GM12873 (cell line): ENCODE data around the gene C9orf40.

Experiments used
- TF ChIP-seq, protein P1 (sequence below): IDR thresholded peaks from 2 replicates; pipeline ENCODE4 v1.5.1; 2012; ENCODE audit warnings: low read depth, mild to moderate bottlenecking, moderate library complexity, low read length, control low read depth; ENCODE audit not compliant: insufficient read depth; ENCODE audit errors: missing control alignments

C9orf40 gene

DNA sequence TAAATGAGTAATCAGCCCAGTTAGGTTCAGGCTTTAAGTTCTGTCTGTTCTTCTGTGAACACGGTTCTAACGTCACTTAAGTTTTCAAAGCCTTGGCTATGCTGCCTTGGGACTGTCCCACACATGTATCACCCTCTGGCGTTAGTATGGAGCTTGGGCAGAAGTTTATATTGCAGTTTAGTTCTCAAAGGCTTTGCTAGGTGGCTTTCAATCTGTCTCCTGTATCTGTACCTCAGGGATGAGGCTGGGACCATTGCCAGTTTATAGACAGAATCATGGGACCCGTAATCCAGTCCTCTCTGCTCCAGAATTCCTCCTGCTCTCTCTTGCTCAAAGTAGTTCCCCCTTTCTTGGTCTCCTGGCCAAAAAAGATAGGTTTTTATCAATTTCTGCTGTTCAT lies 12.1 kb downstream of the C9orf40 start:
- TF ChIP-seq, protein P1, sequence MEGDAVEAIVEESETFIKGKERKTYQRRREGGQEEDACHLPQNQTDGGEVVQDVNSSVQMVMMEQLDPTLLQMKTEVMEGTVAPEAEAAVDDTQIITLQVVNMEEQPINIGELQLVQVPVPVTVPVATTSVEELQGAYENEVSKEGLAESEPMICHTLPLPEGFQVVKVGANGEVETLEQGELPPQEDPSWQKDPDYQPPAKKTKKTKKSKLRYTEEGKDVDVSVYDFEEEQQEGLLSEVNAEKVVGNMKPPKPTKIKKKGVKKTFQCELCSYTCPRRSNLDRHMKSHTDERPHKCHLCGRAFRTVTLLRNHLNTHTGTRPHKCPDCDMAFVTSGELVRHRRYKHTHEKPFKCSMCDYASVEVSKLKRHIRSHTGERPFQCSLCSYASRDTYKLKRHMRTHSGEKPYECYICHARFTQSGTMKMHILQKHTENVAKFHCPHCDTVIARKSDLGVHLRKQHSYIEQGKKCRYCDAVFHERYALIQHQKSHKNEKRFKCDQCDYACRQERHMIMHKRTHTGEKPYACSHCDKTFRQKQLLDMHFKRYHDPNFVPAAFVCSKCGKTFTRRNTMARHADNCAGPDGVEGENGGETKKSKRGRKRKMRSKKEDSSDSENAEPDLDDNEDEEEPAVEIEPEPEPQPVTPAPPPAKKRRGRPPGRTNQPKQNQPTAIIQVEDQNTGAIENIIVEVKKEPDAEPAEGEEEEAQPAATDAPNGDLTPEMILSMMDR = no peak

DNA sequence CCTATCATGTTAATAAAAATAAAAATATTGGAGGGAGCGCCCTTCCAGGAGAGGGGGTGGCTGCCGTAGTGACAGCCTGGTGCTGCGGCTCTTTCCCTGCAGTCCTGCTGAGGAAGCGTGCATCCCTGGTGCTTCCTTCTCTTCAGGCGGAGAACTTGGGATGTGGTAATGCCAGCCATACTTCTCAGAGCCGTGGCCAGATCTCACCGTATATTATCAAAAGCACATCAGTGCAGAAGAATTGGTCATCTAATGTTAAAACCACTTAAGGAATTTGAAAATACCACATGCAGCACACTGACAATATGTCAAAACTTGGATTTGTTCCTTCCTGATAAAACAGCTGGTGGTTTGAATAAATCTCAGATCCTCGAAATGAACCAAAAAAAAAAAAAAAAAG lies 17.7 kb downstream of the C9orf40 start:
- TF ChIP-seq, protein P1 = no peak

DNA sequence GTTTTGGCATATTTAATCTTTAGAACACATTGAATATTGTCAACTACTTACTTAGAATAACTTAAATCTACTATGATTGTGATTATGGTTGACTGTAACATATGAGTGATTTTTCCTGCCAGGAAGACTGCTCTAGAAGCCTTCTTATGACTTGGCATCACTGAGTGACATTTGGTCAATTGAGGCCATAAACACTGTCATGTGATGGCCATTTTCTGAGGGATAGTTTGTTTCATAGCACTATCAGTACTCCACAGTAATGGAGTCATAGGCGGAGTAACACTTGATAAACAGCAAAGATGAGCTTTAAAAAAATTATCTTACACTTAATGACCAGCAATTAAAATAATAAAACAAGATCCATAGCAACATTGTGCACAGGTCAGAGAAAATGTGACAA lies 31.0 kb downstream of the C9orf40 start:
- TF ChIP-seq, protein P1 = no peak

DNA sequence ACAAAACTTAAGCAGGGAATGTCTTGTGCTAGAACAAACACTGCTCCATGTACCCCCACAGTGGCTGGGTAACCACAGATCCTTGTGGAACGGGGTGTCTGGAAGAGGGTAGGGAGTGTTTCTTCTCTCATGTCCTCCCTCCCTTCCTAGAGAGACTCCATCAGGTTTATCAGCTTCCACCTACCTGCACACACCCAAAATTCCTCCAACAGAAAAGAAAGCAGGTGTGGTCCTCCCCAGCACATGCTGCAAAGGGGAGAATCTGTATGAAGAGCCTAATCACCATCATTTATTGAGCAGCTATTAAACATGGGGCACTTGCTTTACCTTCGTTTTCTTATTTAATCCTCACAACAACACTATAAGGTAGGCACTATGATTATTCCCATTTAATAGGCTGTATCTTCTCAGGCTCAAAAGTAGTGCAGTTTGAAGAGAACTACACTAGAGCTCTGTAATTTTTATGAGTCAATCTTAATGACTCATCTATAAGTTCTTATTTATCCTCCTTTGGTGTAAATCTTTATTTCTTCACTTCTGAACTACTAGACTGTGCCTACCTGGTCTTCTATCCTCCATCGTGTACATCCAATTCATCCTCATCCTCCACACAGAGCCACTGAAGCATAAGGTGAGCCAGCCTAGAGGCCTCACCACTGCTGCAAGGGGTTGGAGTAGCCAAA lies 31.6 kb downstream of the C9orf40 start:
- TF ChIP-seq, protein P1 = no peak

DNA sequence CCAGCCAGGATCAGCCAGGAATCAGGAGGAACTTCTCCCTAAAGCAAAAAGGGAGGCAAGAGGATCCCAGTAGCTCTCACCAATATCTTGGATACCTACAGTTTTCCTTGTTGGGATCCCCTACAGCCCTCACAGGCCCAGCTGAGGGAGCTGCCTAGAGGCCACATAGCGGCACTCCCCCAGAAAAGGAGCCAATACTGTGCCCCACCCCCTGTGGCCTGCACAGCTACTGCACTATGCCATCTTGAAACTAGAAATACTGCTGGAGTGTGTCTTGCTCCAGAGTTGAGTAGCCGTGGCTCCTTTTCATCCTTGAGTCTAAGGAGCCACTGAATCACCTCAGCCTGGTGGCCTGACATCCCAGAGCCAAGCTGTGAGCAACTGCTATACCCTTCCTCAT lies 42.7 kb downstream of the C9orf40 start:
- TF ChIP-seq, protein P1 = no peak

DNA sequence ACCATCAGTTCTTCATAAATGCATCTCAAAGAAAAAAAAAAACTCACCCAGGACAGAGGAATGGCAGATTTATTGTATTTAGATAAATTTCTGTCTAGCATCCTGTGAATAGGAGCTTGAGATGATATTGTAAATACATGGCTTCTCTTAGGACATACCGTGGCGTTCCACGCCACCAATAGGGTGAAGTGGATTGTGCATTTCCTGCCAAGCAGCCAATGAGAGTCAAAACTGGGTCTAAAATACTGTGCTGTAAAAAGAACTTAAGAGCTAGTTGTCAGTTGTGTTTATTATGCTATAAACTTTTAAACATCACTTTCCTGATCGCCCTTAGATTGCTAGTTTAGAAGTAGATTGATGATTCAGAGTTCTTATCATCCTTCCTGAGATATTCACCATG lies 44.0 kb downstream of the C9orf40 start:
- TF ChIP-seq, protein P1 = no peak

DNA sequence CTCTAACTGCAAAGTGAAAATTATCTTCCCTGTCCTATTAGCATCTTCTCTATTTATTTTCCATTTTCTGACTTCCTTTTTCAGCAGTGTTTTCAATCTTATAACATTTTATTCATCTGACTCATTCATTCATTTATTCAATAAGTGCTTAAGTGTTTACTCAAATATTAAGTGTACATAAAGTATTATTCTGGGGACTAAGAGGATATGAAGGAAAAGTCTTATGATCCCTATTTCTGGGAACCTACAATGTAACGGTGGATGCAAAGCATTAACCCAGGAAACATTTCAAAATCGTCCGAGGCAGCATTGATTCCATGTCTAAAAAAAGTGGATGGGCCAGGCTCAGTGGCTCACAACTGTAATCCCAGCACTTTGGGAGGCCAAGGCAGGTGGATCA lies 45.6 kb downstream of the C9orf40 start:
- TF ChIP-seq, protein P1 = no peak
